Lung microvascular endothelial cell (primary cell): ENCODE measurements around the gene HEPN1. TPM values are rescaled to one million over a fixed set of nuclear protein-coding genes. Genes with fewer than 3 reads are reported as not detected.
A peak's percentile ranks its signal among the peaks of the same experiment; 100 is the strongest.

Source experiments
- DNase-seq, 2 donors: peaks; one replicate each; pipeline versions ENCODE4 v3.0.0 to v3.0.0-alpha.2; 2010; ENCODE audit warnings: low read depth in 2 of 2
- total RNA-seq: library from RNA; depleted of rRNA; stranded (reverse); fragments of >200 nt; gene quantifications from 2 replicates; pipeline ENCODE4 v1.2.1, GENCODE V29; 2014

HEPN1 gene
- total RNA-seq, result under 0.01 and 0.20 TPM in 2 replicates

DNA sequence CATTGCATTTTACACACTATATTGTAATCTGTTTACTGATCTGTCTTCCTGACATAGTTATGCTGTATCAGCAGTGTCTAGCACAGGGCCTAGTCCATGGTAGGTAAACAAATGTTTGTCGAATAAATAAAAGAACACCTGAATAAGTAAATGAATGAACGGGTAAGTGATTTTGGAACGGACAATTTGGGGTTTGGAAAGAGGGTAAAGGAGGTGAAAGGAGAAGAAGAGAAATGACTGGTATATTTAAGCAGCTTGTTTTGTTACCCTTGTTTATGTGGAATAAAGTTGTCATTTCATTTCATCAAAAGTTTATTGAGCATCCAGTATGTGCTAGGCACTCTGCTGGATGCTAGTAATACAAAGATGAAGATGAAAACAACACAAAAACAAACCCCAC is at the start of gene HEPN1:
HEPN1 (plus strand) TSS at position 301 of the 400 bp plus-strand sequence.
- no peak for DNase-seq

DNA sequence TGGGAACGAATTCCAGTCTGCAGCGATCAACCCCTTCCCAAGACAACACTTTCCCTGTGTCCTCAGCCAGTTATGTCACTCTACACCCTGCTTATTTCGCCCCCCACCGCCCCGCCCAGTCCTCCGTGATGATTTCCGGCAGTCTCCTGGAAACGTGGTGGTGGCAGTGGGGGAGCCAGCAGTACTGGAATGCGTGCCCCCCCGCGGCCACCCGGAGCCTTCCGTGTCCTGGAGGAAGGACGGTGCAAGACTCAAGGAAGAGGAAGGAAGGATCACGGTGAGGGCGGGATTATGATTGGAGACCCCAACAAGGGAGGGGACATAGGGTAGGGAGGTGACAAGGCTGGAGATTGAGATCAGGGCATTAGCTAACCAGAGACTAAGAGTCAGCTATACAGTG is 49.7 kb upstream of the HEPN1 start:
- DNase-seq, result no peak

DNA sequence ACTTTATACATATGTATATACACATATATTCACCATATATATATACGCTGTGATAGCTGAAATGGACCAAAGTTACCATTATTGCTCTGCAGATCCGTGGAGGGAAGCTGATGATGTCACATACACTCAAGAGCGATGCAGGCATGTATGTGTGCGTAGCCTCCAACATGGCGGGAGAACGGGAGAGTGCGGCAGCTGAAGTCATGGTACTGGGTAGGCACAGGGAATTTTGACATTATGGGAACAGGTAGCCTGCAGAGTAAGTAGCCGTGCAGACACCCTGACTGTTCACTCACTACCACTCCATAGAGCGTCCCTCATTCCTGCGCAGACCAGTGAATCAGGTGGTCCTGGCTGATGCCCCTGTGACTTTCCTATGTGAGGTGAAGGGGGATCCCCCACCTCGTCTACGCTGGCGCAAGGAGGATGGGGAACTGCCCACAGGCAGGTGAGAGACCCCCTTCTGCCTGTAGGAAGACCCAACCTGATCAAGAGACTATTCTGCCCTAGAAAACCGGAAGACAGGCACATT is 49.1 kb upstream of the HEPN1 start:
- no peak for DNase-seq

DNA sequence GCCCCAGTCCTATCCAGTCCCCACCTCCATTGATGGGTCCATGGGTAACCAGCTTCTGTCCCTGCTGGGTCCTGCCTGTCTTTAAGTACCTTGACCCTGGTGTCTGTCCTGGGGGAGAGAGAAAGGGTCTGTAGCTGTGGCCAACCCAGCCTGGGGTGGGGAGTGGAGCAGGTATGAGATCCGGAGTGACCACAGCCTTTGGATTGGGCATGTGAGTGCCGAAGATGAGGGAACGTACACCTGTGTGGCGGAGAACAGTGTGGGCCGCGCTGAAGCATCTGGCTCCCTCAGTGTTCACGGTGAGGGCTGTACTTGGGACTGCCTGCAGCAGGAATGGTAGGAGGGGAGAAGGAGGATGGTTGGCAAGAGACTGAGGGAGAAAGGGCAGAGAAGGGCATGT is 48.6 kb upstream of the HEPN1 start:
- no peak for DNase-seq

DNA sequence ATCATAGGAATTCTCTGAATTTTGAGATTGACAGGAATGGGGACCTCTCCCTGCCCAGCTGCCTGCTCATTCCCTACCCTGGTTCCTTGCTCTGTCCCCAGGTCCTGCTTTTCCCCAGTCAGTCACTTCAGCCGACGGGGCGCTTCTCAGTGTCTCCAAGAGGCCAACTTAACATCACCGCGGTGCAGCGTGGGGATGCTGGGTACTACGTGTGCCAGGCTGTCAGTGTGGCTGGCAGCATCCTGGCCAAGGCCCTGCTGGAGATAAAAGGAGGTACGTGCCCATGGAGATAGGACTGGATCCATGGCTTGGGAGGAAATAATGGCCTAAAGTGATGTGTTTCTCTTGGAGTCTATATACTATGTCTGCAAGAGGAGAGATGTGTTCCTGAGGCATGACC is 46.8 kb upstream of the HEPN1 start:
- DNase-seq, result no peak

DNA sequence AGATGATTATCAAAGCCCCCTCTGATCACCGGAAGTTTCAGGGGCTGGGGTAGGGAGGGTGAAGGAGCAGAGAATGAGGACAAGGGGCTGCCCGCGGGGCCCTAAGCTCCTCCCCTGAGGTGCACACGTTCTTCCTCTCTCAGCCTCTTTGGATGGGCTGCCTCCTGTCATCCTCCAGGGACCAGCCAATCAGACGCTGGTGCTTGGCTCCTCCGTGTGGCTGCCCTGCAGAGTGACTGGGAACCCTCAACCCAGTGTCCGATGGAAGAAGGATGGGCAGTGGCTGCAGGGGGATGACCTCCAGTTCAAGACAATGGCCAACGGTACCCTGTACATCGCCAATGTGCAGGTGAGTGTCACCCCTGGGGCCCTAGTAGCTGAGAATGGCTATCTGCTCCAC is 46.3 kb upstream of the HEPN1 start:
- no peak for DNase-seq

DNA sequence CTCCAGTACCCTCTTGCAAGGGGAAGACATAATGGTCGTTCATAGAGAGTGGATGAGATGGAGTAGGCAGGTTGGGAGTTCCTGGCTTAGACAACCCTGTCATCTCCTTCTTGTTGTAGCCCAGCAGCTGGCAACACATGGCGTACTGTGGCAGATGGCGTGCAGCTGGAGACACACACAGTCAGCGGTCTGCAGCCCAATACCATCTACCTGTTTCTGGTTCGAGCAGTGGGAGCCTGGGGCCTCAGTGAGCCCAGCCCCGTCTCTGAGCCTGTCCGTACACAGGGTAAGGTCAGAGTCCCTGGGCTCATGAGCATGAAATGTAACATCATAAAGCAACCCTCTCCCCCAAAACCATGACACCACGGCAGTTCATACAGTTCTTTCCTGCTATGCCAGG is 45.1 kb upstream of the HEPN1 start:
- DNase-seq, result no peak

DNA sequence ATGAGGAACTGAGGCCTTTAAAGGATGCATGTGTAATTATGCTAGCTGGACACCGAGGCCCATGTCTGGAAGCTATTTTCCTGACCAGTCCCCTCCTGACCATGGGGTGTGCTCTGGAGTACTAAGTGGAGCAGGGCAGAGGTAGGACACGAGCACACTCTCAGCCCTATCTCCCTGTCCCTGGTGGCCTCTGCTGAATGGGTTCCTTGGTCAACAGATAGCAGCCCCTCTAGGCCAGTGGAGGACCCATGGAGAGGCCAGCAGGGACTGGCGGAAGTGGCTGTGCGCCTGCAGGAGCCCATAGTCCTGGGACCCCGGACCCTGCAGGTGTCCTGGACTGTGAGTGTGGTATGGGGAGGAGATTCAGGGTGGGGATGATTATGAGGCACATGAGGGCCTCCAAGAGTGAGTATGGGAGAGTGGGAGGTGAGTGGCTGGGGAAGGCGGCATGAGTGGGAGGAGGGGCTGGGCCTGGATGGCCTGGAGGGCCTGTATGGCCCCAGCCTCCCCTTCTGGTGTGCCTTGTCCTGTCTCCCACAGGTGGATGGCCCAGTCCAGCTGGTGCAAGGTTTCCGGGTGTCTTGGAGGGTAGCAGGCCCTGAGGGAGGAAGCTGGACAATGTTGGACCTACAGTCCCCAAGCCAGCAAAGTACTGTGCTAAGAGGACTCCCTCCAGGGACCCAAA is 44.3 kb upstream of the HEPN1 start:
- no peak for DNase-seq

DNA sequence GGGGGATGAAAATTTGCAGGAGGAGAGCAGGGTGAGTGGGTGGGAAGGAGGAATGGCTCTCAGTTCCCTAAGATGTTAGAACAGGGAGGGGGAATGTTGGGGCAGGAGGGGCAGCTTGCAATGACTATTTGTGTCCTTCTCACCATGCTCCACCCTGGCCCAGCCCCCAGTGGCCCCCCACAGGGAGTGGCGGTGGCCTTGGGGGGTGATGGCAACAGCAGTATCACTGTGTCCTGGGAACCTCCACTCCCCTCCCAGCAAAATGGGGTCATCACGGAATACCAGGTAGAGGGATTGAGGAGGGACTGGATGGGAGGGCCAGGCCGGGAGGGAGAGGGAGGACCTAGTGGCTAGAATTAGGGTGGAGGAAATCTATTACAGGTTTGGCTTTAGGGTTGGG is 43.6 kb upstream of the HEPN1 start:
- DNase-seq, result no peak

DNA sequence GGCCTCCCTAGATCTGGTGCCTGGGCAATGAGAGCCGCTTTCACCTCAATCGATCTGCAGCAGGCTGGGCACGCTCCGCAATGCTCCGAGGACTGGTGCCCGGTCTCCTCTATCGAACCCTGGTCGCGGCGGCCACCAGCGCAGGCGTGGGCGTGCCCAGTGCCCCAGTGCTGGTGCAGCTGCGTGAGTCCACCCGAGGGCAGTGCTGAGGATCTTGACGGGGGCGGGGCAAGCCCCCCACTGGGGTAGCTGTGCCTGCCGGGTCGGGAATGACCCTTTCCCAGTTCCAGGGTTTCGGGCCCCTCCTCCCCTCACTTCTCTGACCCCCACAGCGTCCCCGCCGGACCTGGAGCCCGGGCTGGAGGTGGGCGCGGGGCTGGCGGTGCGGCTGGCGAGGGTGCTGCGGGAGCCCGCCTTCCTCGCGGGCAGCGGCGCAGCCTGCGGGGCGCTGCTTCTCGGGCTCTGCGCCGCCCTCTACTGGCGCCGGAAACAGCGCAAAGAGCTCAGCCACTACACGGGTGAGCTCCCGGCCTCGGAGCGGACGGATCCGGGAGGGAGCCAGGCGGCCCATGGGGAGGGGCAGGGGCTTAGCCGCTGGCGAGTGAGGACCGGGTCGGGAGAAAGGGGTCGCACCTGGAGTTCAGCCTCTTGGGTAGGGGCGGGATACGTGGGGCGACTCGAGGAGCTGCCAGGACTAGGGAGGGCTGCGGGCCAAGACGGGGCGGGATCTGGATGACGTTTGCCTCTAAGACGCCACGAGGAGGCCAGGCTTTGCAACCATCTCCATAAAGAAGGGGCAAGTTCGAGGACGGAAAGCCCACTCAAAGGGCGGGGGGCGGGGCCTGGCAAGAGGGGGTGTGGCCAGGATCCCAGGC is 42.9 kb upstream of the HEPN1 start:
- DNase-seq, result peak; percentile 91 to 95

DNA sequence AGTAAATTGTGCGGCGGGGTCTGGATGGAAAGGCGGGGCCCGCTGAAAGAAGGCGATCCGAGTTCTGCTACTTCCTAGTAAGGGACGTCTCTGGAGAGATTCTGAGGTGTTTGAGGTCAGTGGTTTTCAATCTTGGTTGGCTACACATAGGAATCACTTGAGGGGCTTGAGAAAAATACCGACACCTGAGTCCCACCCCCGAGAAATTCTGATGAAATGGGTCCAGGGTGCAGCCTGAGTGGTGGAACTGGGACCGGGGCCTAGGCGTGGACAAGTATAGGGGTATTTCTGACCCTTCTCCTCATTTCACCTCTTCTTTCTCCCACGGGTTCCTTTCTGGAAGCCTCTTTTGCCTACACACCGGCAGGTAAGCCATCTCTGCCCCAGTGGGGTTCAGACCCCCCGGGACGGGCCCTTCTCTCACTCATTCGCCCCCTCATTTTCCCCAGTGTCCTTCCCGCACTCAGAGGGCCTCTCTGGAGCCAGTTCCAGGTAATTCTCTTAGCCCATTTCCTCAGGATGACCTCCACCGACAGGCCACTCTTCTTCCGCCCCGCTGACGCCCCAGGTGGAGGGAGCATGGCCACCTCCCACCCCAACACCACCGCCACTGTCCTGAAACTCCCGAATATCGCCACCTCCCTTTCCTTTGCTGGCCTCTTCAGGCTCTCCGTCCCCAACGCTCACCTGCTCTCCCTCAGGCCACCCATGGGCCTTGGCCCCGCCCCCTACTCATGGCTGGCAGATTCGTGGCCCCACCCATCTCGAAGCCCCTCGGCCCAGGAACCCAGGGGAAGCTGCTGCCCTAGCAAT is 42.0 kb upstream of the HEPN1 start:
- DNase-seq, result peak in 1 of 2 donors; percentile 41

DNA sequence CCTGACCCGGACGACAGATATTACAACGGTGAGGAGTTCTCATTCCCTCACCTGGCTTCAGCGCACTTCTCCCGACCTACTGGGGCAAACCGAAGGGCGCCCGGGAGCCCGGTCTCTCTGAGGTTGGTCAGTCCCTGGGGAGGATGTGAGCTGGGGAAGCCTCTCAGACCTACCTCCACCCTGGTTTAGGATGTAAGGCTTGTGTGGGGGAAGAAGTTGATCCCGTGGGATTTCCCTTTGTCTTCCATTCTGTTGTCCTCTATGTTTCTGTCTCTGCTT is 41.5 kb upstream of the HEPN1 start:
- no peak for DNase-seq

DNA sequence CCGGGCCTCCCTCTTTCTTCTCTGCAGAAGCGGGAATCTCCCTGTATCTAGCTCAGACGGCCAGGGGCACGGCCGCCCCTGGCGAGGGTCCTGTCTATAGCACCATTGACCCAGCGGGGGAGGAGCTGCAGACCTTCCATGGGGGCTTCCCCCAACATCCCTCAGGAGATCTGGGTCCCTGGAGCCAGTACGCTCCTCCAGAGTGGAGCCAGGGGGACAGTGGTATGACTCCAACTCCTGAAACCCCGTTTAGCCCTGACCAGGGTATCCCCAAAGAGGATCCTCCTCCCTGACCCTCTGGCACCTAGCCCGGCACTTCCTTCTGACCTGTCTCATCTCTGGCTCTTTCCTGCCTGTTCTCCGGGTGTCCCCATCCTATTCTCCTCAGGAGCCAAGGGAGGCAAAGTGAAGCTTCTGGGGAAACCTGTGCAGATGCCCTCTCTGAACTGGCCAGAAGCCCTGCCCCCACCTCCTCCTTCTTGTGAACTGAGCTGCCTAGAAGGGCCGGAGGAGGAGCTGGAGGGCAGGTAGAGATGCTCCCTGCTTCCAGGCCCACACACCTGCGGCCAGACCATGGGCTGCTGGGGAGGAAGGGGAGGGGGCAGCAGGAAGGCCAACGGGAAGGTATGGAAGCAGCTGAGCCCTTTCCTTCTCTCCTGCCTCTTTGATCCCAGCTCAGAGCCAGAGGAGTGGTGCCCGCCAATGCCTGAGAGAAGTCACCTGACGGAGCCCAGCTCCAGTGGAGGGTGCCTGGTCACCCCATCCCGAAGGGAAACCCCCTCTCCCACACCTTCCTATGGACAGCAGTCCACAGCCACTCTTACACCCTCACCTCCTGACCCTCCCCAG is 40.9 kb upstream of the HEPN1 start:
- DNase-seq, result peak in 1 of 2 donors; percentile 28

DNA sequence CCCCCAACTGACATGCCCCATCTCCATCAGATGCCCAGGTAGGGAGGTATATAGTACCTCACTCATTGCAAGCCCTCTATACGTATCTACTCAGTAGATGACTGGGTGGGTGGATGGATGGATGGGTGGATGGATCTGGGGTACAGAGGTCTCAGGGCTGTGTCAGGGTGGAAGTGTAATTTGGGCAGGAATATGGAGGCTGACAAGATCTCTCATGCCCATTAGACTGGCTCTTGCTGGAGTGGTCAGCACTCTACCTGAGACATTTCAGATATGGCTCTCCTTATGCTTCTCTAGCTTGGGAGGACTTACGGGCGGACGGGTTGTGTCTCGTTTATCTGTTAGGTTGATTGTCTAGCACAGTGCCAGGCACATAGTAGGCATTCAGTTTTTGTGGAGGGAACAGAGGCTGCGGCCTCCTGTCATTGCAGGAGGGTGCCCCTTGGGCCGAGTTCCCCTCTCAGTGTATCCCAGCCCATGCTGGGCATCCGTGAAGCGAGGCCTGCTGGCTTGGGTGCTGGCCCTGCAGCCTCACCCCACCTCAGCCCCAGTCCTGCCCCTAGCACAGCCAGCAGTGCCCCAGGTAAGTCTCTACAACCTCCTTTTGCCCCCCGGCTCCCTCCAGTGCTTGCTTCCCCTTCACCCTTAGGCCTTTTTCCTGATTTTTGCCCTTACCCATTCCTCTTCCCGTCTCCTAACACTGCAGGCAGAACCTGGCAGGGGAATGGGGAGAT is 40.1 kb upstream of the HEPN1 start:
- DNase-seq, result peak in 1 of 2 donors; percentile 30

DNA sequence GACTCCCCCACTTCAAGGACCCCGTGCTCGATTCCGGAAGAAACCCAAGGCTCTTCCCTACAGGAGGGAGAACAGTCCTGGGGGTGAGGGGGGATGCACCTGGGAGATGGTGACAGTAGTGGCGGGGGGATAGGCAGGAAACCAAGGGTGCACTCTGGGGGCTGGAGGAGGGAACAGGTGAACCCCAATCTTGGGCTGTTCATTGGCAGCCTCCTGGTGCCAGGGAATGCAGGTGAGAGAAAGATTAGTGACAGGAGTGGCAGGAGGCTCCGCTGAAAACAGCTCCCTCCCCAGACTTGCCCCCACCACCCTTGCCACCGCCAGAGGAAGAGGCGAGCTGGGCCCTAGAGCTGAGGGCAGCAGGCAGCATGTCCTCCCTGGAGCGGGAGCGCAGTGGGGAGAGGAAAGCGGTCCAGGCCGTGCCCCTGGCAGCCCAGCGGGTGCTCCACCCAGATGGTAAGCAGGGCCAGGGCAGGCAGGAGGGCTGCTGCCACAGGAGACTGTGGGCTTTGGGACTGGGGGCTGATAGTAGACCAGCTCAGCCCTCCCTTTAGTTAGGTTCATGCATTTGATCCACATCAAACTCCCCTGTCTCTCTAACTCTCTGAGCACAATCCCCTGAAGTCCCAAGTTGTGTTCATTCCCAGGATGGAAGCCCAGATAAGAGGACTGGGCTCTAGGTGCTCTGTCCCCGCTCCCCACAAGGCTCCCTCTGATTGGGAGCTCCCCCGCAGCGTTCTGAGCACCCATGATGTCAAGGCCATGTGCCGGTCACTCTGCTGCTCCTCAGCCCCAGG is 39.4 kb upstream of the HEPN1 start:
- peak in 1 of 2 donors; percentile 47 for DNase-seq

DNA sequence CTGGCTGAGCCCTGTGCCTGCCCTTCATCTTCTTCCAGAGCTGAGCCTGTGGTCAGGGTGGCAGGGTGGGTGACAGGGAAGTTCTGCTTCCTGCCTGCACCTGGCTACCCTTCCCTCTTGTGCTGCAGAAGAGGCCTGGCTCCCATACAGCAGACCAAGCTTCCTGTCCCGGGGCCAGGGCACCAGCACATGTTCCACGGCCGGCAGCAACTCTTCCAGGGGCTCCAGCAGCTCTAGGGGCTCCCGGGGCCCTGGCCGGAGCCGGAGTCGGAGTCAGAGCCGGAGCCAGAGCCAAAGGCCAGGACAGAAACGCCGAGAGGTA is 38.8 kb upstream of the HEPN1 start:
- DNase-seq, result peak in 1 of 2 donors; percentile 70

DNA sequence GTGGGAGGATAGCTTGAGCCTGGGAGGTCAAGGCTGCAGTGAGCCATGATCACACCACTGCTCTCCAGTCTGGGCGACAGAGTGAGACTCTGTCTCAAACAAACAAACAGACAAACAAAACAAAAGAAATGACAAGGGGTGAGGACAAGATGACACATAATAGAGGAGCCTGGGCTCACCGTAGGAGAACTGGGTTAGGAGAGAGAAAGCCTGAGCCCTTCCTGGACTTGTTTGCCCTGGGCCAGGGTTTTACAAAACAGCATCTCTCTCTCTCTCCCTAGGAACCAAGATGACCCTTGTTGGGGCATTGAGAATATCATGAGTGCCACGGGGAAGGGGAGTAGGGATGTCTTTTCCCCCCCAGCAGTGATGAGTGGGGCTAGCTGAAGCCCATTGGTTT is 38.1 kb upstream of the HEPN1 start:
- no peak for DNase-seq

DNA sequence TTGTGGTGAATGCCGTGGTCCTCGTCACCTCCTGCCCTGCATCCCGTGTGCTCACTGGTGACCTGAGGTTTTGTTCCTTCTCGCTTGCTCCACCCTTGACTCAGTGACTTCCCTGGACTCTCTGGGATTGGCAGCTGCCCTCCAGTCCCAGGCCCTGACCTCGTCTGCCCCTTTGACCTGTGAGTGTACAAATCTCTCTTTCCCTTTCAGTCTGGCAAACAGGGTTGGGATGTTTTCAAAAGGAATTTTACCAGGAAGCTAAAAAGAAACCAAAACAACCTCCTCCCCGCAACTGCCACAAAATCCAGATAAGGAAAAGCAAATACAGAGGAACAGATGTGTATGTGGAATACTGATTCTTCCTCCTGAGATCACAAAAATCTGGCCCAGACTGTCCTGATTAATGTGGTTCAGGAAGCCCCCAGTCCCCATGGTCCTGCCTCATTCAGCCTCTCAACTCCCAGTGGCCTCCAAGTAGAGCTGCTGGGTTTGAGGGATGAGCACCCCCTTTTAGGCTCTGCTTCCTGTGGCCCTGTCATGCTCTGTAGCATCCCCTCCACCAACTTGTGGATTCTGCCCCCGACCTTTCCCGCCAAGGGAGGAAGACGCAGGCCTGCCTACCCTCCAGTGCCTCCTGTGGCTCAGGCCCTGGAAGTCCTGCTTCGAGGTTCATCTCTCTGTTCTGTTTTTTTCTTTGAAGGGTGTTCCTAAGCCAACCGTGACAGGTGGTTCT is 36.5 kb upstream of the HEPN1 start:
- DNase-seq, result peak in 1 of 2 donors; percentile 68

DNA sequence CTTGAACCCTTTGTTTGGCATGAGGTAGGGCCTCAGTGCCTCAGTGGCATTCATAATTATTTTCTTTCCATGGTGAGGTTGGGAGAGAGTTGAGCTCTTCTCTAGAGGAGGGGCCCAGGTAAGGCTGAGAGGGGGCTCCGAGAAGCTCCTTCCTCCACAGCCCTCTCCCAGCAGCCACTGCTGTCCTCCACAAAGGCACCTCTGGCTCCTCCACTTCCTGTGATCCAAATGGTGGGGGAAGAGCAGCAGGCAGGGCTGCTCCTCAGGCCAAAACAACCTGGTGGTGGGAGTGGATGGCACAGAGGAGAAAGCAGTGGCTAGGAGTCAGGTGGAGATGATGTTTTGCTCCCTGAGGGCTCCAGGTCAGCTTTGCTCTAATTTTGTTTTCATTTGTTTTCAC is 34.7 kb upstream of the HEPN1 start:
- DNase-seq, result no peak
